Suppressor macrophage treated with lipopolysaccharide for 1 hour (primary cell): ENCODE measurements around the gene CRMP1.

Source experiments
- DNase-seq, 3 donors: peaks; one replicate each; pipeline ENCODE4 v3.0.0-alpha.2; 2020 to 2022

Gene CRMP1

GRCh38 chr4:5893004-5893580, at the start of gene CRMP1:
TSS of gene CRMP1 (minus strand) at chr4:5893086. CDS start at chr4:5892969, 117 bp downstream.
- peak in 2 of 3 donors; percentile 19 to 30 for DNase-seq

- DNase-seq: no peak
Measured at GRCh38 chr4:5941601-5942000, 48.7 kb upstream of the CRMP1 start.

- no peak for DNase-seq
Measured at GRCh38 chr4:5940470-5941203, 47.8 kb upstream of the CRMP1 start.

- no peak for DNase-seq
Measured at GRCh38 chr4:5933996-5934831, 41.3 kb upstream of the CRMP1 start.

- no peak for DNase-seq
Measured at GRCh38 chr4:5933116-5933515, 40.2 kb upstream of the CRMP1 start.

- DNase-seq: no peak
Measured at GRCh38 chr4:5932035-5932568, 39.2 kb upstream of the CRMP1 start.

- no peak for DNase-seq
Measured at GRCh38 chr4:5931526-5931925, 38.6 kb upstream of the CRMP1 start.

- no peak for DNase-seq
Measured at GRCh38 chr4:5930876-5931275, 38.0 kb upstream of the CRMP1 start.

GRCh38 chr4:5930456-5930855, 37.6 kb upstream of the CRMP1 start:
- no peak for DNase-seq

GRCh38 chr4:5928844-5929420, 36.0 kb upstream of the CRMP1 start:
- no peak for DNase-seq

- no peak for DNase-seq
Measured at GRCh38 chr4:5928274-5928673, 35.4 kb upstream of the CRMP1 start.

- DNase-seq: no peak
Measured at GRCh38 chr4:5927747-5928146, 34.9 kb upstream of the CRMP1 start.

GRCh38 chr4:5927116-5927515, 34.2 kb upstream of the CRMP1 start:
- no peak for DNase-seq

GRCh38 chr4:5926598-5926997, 33.7 kb upstream of the CRMP1 start:
- no peak for DNase-seq

GRCh38 chr4:5925419-5926200, 32.7 kb upstream of the CRMP1 start:
- DNase-seq: no peak

- DNase-seq: no peak
Measured at GRCh38 chr4:5924461-5925125, 31.7 kb upstream of the CRMP1 start.

- DNase-seq: no peak
Measured at GRCh38 chr4:5923376-5923775, 30.5 kb upstream of the CRMP1 start.

GRCh38 chr4:5922556-5922955, 29.7 kb upstream of the CRMP1 start:
- no peak for DNase-seq

- no peak for DNase-seq
Measured at GRCh38 chr4:5921981-5922380, 29.1 kb upstream of the CRMP1 start.

GRCh38 chr4:5921101-5921980, 28.5 kb upstream of the CRMP1 start:
- no peak for DNase-seq

GRCh38 chr4:5919571-5919970, 26.7 kb upstream of the CRMP1 start:
- DNase-seq: no peak
